IMR-90 (cell line): Measurements from ENCODE around the gene MAMDC4. TPM values are rescaled to one million over a fixed set of nuclear protein-coding genes. Genes with fewer than 3 reads are reported as not detected.
A peak's percentile ranks its signal among the peaks of the same experiment; 100 is the strongest.

ENCODE experiments used
- ATAC-seq: fragments of 200-7000 bp; cut with Tn5 transposase; 2 replicates; pipeline ENCODE4 v1.9.1; 2020; ENCODE audit warnings: low read depth, mild to moderate bottlenecking, moderate library complexity
- BruUV-seq: library from RNA; stranded (reverse); fragments of 400-500 nt; replicated peaks from 2 replicates; lab custom pipeline; 2021; lab: Mats Ljungman, UMichigan
- CTCF ChIA-PET: fragments of 300-600 bp; formaldehyde crosslinking; extraction: SDS; loops from one replicate; lab custom pipeline; 2021; ENCODE audit warnings: antibody characterized with exemption; lab: Yijun Ruan, JAX
- POLR2A ChIA-PET: fragments of 300-600 bp; sonication (Branson Sonifier 250); formaldehyde crosslinking; loops from one replicate; lab custom pipeline; 2022; ENCODE audit warnings: antibody characterized with exemption; ENCODE audit not compliant: unreplicated experiment; lab: Charles Lee
- DNase-seq: peaks from one replicate; pipeline ENCODE4 v3.0.0; 2013
- H2AFZ ChIP-seq: replicated peaks from 2 replicates; pipeline ENCODE3; 2013; ENCODE audit warnings: low read length, mild to moderate bottlenecking; ENCODE audit not compliant: poor library complexity
- H2AK5ac ChIP-seq: 2 replicates; pipeline ENCODE4 v1.6.1; 2013; ENCODE audit warnings: low read depth, low read length, inconsistent platforms
- H2AK9ac ChIP-seq: replicated peaks from 2 replicates; pipeline ENCODE3; 2013; ENCODE audit warnings: mild to moderate bottlenecking, low read depth, low read length, moderate library complexity; ENCODE audit not compliant: poor library complexity
- H2BK120ac ChIP-seq: 2 replicates; pipeline ENCODE4 v1.6.1; 2013; ENCODE audit warnings: low read depth, low read length, inconsistent platforms
- H2BK15ac ChIP-seq: 3 replicates; pipeline ENCODE4 v1.6.1; 2013; ENCODE audit warnings: low read depth, low read length, inconsistent platforms
- H2BK20ac ChIP-seq: 2 replicates; pipeline ENCODE4 v1.6.1; 2013; ENCODE audit warnings: low read depth, mild to moderate bottlenecking, inconsistent platforms, low read length, moderate library complexity
- H2BK5ac ChIP-seq: 2 replicates; pipeline ENCODE4 v1.6.1; 2013; ENCODE audit warnings: mild to moderate bottlenecking, low read depth, low read length, inconsistent platforms; ENCODE audit not compliant: poor library complexity, severe bottlenecking
- H3K14ac ChIP-seq: replicated peaks from 2 replicates; pipeline ENCODE4 v1.6.1; 2013; ENCODE audit warnings: low read depth, low read length, inconsistent platforms
- H3K18ac ChIP-seq: 2 replicates; pipeline ENCODE4 v1.6.1; 2013; ENCODE audit warnings: low read depth, low read length, control low read depth
- H3K23ac ChIP-seq: 2 replicates; pipeline ENCODE4 v1.6.1; 2013; ENCODE audit warnings: low read depth, low read length, inconsistent platforms
- H3K27ac ChIP-seq: 2 replicates; pipeline ENCODE4 v1.5.1; 2013; ENCODE audit warnings: mild to moderate bottlenecking, control low read depth, low read length; ENCODE audit not compliant: insufficient read depth
- H3K27me3 ChIP-seq: 2 replicates; pipeline ENCODE4 v1.6.1; 2013; ENCODE audit warnings: low read length; ENCODE audit not compliant: control insufficient read depth, insufficient read depth
- H3K36me3 ChIP-seq: 2 replicates; pipeline ENCODE4 v1.6.1; 2013; ENCODE audit warnings: low read length, mixed read lengths; ENCODE audit not compliant: control insufficient read depth, insufficient read depth
- H3K4ac ChIP-seq: 2 replicates; pipeline ENCODE4 v1.6.1; 2013; ENCODE audit warnings: low read depth, low read length, inconsistent platforms
- H3K4me1 ChIP-seq: 2 replicates; pipeline ENCODE4 v1.6.1; 2013; ENCODE audit warnings: low read length, mixed read lengths; ENCODE audit not compliant: control insufficient read depth, insufficient read depth
- H3K4me2 ChIP-seq: 2 replicates; pipeline ENCODE4 v1.6.1; 2013; ENCODE audit warnings: low read depth, mild to moderate bottlenecking, control low read depth, low read length, moderate library complexity
- H3K4me3 ChIP-seq: 2 replicates; pipeline ENCODE4 v1.5.1; 2013; ENCODE audit warnings: low read depth, mild to moderate bottlenecking, control low read depth, low read length, moderate library complexity; ENCODE audit not compliant: insufficient read depth
- H3K56ac ChIP-seq: 2 replicates; pipeline ENCODE4 v1.6.1; 2013; ENCODE audit warnings: low read length, inconsistent platforms; ENCODE audit not compliant: insufficient read depth; ENCODE audit errors: extremely low read depth
- H3K79me1 ChIP-seq, 2 experiments: 2 replicates each; pipeline ENCODE4 v1.6.1; 2013; ENCODE audit warnings: low read length in 2 of 2, inconsistent platforms in 1 of 2, low read depth in 1 of 2
- H3K9ac ChIP-seq: 2 replicates; pipeline ENCODE4 v1.6.1; 2013; ENCODE audit warnings: low read depth, low read length, control low read depth
- H3K9me1 ChIP-seq: 2 replicates; pipeline ENCODE4 v1.6.1; 2013; ENCODE audit warnings: low read length, inconsistent platforms; ENCODE audit not compliant: insufficient read depth
- H3K9me3 ChIP-seq: 2 replicates; pipeline ENCODE4 v1.6.1; 2013; ENCODE audit warnings: low read length; ENCODE audit not compliant: control insufficient read depth, insufficient read depth
- H4K20me1 ChIP-seq: 2 replicates; pipeline ENCODE4 v1.6.1; 2013; ENCODE audit warnings: low read length, inconsistent platforms; ENCODE audit not compliant: insufficient read depth
- H4K5ac ChIP-seq: 2 replicates; pipeline ENCODE4 v1.6.1; 2013; ENCODE audit warnings: mild to moderate bottlenecking, low read depth, low read length, control low read depth
- H4K8ac ChIP-seq, 2 experiments: 2 replicates each; pipeline ENCODE4 v1.6.1; 2013; ENCODE audit warnings: low read depth in 2 of 2, low read length in 2 of 2, control low read depth in 1 of 2, inconsistent platforms in 1 of 2
- H4K91ac ChIP-seq: 2 replicates; pipeline ENCODE4 v1.6.1; 2013; ENCODE audit warnings: low read depth, low read length, inconsistent platforms; ENCODE audit not compliant: insufficient read depth
- MAZ ChIP-seq: IDR thresholded peaks from 2 replicates; pipeline ENCODE4 v1.6.1; 2012; ENCODE audit warnings: low read depth, mild to moderate bottlenecking, low read length, improper control_type of control experiment, moderate library complexity, borderline replicate concordance
- RCOR1 ChIP-seq: IDR thresholded peaks from 2 replicates; pipeline ENCODE4 v1.6.1; 2012; ENCODE audit warnings: mild to moderate bottlenecking, low read length, improper control_type of control experiment; ENCODE audit not compliant: insufficient replicate concordance
- WGBS, 2 experiments: methylation state at CpG; one replicate each; pipeline versions ENCODE4 v1.1.5 to v1.1.7; 2013; ENCODE audit warnings: missing lambda C conversion rate in 2 of 2; ENCODE audit not compliant: insufficient read length in 1 of 2; ENCODE audit errors: extremely low coverage in 2 of 2; 5-methylcytosine and 5-hydroxymethylcytosine counted together
- dilution Hi-C: fragments of 300-500 bp; cut with HindIII; formaldehyde crosslinking; loops from one replicate; pipeline ENCODE4 v1.14.3; 2018; ENCODE audit warnings: low sequenced_read_pairs; ENCODE audit not compliant: unreplicated experiment
- in situ Hi-C: fragments of 300-500 bp; cut with MboI; formaldehyde crosslinking; loops from 3 replicates; pipeline ENCODE4 v1.14.3; 2019; ENCODE audit warnings: low sequenced_read_pairs, inconsistent platforms, mixed read lengths
- intact Hi-C: fragments of 100-400 bp; cut with micrococcal nuclease; formaldehyde crosslinking; loops from 2 replicates; pipeline ENCODE4 v1.10.0; 2022
- polyA plus RNA-seq, 3 experiments: library from polyadenylated mRNA; depleted of rRNA; stranded (reverse); fragments of >200 nt; gene quantifications; 2 replicates each; pipeline ENCODE4 v1.2.3, GENCODE V29; 2012; ENCODE audit warnings: low replicate concordance in 1 of 3
- total RNA-seq: library from RNA; depleted of rRNA; stranded (reverse); fragments of >200 nt; gene quantifications from 2 replicates; pipeline ENCODE4 v1.2.3, GENCODE V29; 2012

MAMDC4 gene
- total and polyA plus RNA-seq, 2 of the 4 experiments (the other 2 are of a cell fraction), result 0.18 to 3.5 TPM

GRCh38 chr9:136847088-136847825 is 4.9 kb upstream of the MAMDC4 start:
- Histone ChIP-seq H3K27ac (peak overlapping the region; percentile 35), H3K4me1 (peaks cover 9% of the 10 kb centered on the region), H3K14ac (no peak overlapping the region), H3K56ac (no peak overlapping the region), H3K18ac (peak overlapping the region; percentile 51), H2AK5ac (no peak overlapping the region), H3K9ac (peak overlapping the region; percentile 92), H3K4me2 (peak overlapping the region; percentile 91), H2AFZ (peak overlapping the region; percentile 80), H2BK5ac (peak overlapping the region; percentile 85), H2BK120ac (peak overlapping the region; percentile 1; the same call in 1 of the 2 replicates), H4K91ac (0 out of 2 replicates have a peak overlapping the region, but pooled peaks have one; percentile 21), H3K79me1 (peaks cover 9 to 21% of the 10 kb centered on the region in 2 experiments; a peak in 2 of 4 replicates), H4K20me1 (peaks cover 23% of the 10 kb centered on the region), H4K5ac (peak overlapping the region; percentile 57; the same call in 1 of the 2 replicates), H3K27me3 (peaks cover 22% of the 10 kb centered on the region), H4K8ac (peak overlapping the region in 1 of 2 experiments; percentile 67; a peak in 2 of 4 replicates), H3K36me3 (peaks cover 14% of the 10 kb centered on the region; the same call in 1 of the 2 replicates), H2BK15ac (no peak overlapping the region), H2BK20ac (no peak overlapping the region), H2AK9ac (peak overlapping the region; percentile 90), H3K4me3 (peak overlapping the region; percentile 92), H3K9me1 (no peaks in the 10 kb centered on the region), H3K9me3 (peaks cover 6% of the 10 kb centered on the region; the same call in 1 of the 2 replicates), H3K23ac (no peak overlapping the region), H3K4ac (peak overlapping the region; percentile 88)
- TF ChIP-seq MAZ, result peak; percentile 17; the same call in 1 of the 2 replicates
- TF ChIP-seq RCOR1, result no peak
- in situ Hi-C loops (no loop called here), intact Hi-C loops (no loop called here), dilution Hi-C loops (no loop called here)
- CTCF ChIA-PET, result interaction anchor here (0.9 kb wide), 1 partner anchor 182 kb away, joined by 3 read pairs; no protein-coding TSS in a partner anchor
- no TSS peak for BruUV-seq
- ATAC-seq (peak; percentile 7), DNase-seq (peak; percentile 39)
- WGBS, 2 experiments, result 2% methylated on average over 16 of the region's 75 CpGs; no CpG with 5 or more reads in 1 of the 2 experiments
- POLR2A ChIA-PET, result no interaction called here
